HEK293T (cell line): Measurements from ENCODE around the gene CKS1B.

ENCODE experiments used
- CTCF ChIA-PET: fragments of 350-600 bp; formaldehyde crosslinking; extraction: SDS; loops from one replicate; lab custom pipeline; 2021; ENCODE audit warnings: antibody characterized with exemption, inconsistent platforms; lab: Yijun Ruan, JAX
- POLR2A ChIA-PET: fragments of 350-600 bp; formaldehyde crosslinking; extraction: SDS; loops from one replicate; lab custom pipeline; 2020; ENCODE audit warnings: antibody characterized with exemption, inconsistent platforms; lab: Yijun Ruan, JAX
- DNase-seq: peaks from one replicate; pipeline ENCODE4 v3.0.0; 2012; ENCODE audit warnings: mixed read lengths; ENCODE audit errors: extremely low spot score
- BHLHE40 ChIP-seq: fragments of 450-650 bp; IDR thresholded peaks from 2 replicates; pipeline ENCODE4 v1.6.1; 2016; ENCODE audit warnings: mild to moderate bottlenecking, moderate library complexity, borderline replicate concordance

Gene CKS1B

GRCh38 chr1:155026588-155026987 is 52.1 kb downstream of the CKS1B start:
- DNase-seq, result no peak
- CTCF ChIA-PET, result interaction anchor here (1.4 kb wide), 1 partner anchor 9 kb away, joined by 12 read pairs; no protein-coding TSS in a partner anchor
- POLR2A ChIA-PET, result no interaction called here

More at GRCh38 chr1:155026588-155026987, 52.1 kb downstream of the CKS1B start:
- TF ChIP-seq BHLHE40, result no peak
